ENCODE measurements around the gene MTHFD1. TPM values are rescaled to one million over a fixed set of nuclear protein-coding genes. Genes with fewer than 3 reads are reported as not detected.
A peak's percentile ranks its signal among the peaks of the same experiment; 100 is the strongest.

MTHFD1 gene
- total and polyA plus RNA-seq, 11 donors, result 39.0 to 72.1 (median 57.2) TPM

GRCh38 chr14:64491637-64492036 is 103.5 kb downstream of the MTHFD1 start:
- no peaks in the 10 kb centered on the region for H3K27me3 ChIP-seq

GRCh38 chr14:64493455-64493854 is 105.3 kb downstream of the MTHFD1 start:
- no peak overlapping the region for H3K4me3 ChIP-seq
- no peaks in the 10 kb centered on the region for H3K27me3 ChIP-seq
- H3K9me3 ChIP-seq, result no peaks in the 10 kb centered on the region
- peak overlapping the region in 8 of 12 donors; percentile 8 to 57 (median 28) for H3K27ac ChIP-seq
- TF ChIP-seq CTCF (IDR thresholded peaks at IDR 0.05) (no peak), POLR2A (IDR thresholded peaks at IDR 0.05) (no peak)
- 64 to 72% (median 68%) methylated on average over 3 of the region's 3 CpGs for WGBS, 4 donors
- intact Hi-C loops (cut with DNase I), result no loop called here
- peaks cover 0 to 55% (median 26%) of the 10 kb centered on the region in 9 donors for H3K36me3 ChIP-seq
- H3K4me1 ChIP-seq, result peaks cover 0 to 44% (median 11%) of the 10 kb centered on the region in 12 donors
- no peak for ATAC-seq
- DNase-seq, result no peak

More at GRCh38 chr14:64491637-64492036, 103.5 kb downstream of the MTHFD1 start:
- peaks cover 0 to 32% (median 11%) of the 10 kb centered on the region in 12 donors for H3K4me1 ChIP-seq
- peaks cover 0 to 69% (median 44%) of the 10 kb centered on the region in 9 donors for H3K36me3 ChIP-seq
- DNase-seq (no peak), ATAC-seq (peak in 3 of 4 donors; percentile 49 to 71 (median 66))
- no peaks in the 10 kb centered on the region for H3K9me3 ChIP-seq
- TF ChIP-seq CTCF (IDR thresholded peaks at IDR 0.05) (no peak), POLR2A (IDR thresholded peaks at IDR 0.05) (no peak)
- no peak overlapping the region for H3K4me3 ChIP-seq
- WGBS, 4 donors, result 40 to 57% (median 53%) methylated on average over 2 of the region's 2 CpGs
- no peak overlapping the region for H3K27ac ChIP-seq
- intact Hi-C loops (cut with DNase I), result no loop called here

- H3K4me3 ChIP-seq, result no peak overlapping the region
- H3K27ac ChIP-seq, result no peak overlapping the region
- no peak for DNase-seq
- H3K4me1 ChIP-seq, result peaks cover 0 to 60% (median 13%) of the 10 kb centered on the region in 12 donors
- intact Hi-C loops (cut with DNase I), result no loop called here
- no peak for ATAC-seq
- H3K27me3 ChIP-seq, result no peaks in the 10 kb centered on the region
- peaks cover 0 to 37% (median 8%) of the 10 kb centered on the region in 9 donors for H3K36me3 ChIP-seq
- H3K9me3 ChIP-seq, result no peaks in the 10 kb centered on the region
- TF ChIP-seq CTCF (IDR thresholded peaks at IDR 0.05) (no peak), POLR2A (IDR thresholded peaks at IDR 0.05) (no peak)
Observed at GRCh38 chr14:64495252-64495651, 107.1 kb downstream of the MTHFD1 start.

GRCh38 chr14:64496764-64497163 is 108.6 kb downstream of the MTHFD1 start:
- no peak for TF ChIP-seq POLR2A (IDR thresholded peaks at IDR 0.05)
- no peak for TF ChIP-seq CTCF (IDR thresholded peaks at IDR 0.05)
- peak overlapping the region in 6 of 12 donors; percentile 2 to 78 (median 44) for H3K27ac ChIP-seq

More at GRCh38 chr14:64496764-64497163, 108.6 kb downstream of the MTHFD1 start:
- Histone ChIP-seq H3K9me3 (no peaks in the 10 kb centered on the region), H3K4me3 (no peak overlapping the region), H3K27me3 (no peaks in the 10 kb centered on the region), H3K4me1 (peaks cover 6 to 65% (median 25%) of the 10 kb centered on the region in 12 donors), H3K36me3 (peaks cover 0 to 30% (median 4%) of the 10 kb centered on the region in 9 donors)
- no peak for ATAC-seq
- DNase-seq, result no peak
- intact Hi-C loops (cut with DNase I), result no loop called here

All from heart left ventricle (tissue), 16 donors.